Chondrocyte (in vitro differentiated cells): Measurements from ENCODE around the gene SLC4A5. TPM values are rescaled to one million over a fixed set of nuclear protein-coding genes. Genes with fewer than 3 reads are reported as not detected.

Experiments used
- DNase-seq: peaks from one replicate; pipeline ENCODE4 v3.0.0; 2021; ENCODE audit warnings: mixed read lengths, low spot score
- H3K27ac Mint-ChIP-seq: one replicate; pipeline ENCODE4 v1.8.0; 2021; ENCODE audit warnings: mild to moderate bottlenecking, moderate library complexity, mixed read lengths; ENCODE audit not compliant: unreplicated experiment
- H3K27me3 Mint-ChIP-seq: 2 replicates; pipeline ENCODE4 v1.8.0; 2021; ENCODE audit warnings: low read depth, mixed read lengths
- H3K36me3 Mint-ChIP-seq: 2 replicates; pipeline ENCODE4 v1.8.0; 2021; ENCODE audit warnings: low read depth, mixed read lengths
- H3K4me1 Mint-ChIP-seq: 2 replicates; pipeline ENCODE4 v1.8.0; 2021; ENCODE audit warnings: low read depth, mild to moderate bottlenecking, mixed read lengths
- H3K4me3 Mint-ChIP-seq: one replicate; pipeline ENCODE4 v1.8.0; 2021; ENCODE audit warnings: mild to moderate bottlenecking, moderate library complexity, mixed read lengths; ENCODE audit not compliant: unreplicated experiment
- H3K9me3 Mint-ChIP-seq: 2 replicates; pipeline ENCODE4 v1.8.0; 2021; ENCODE audit warnings: low read depth, mixed read lengths
- CTCF ChIP-seq: fragments of 200-600 bp; sonication (generic); IDR thresholded peaks from 2 replicates; pipeline ENCODE4 v1.5.0; 2021; ENCODE audit warnings: antibody characterized with exemption, mild to moderate bottlenecking, moderate library complexity
- total RNA-seq: library from RNA; stranded (reverse); gene quantifications from 3 replicates; pipeline ENCODE4 v1.2.1, GENCODE V29; 2021

Gene SLC4A5
- total RNA-seq, 1 donor from 2014 or later = 0.65 TPM

GRCh38 chr2:74328074-74328473 is 15.1 kb downstream of the SLC4A5 start:
- TF ChIP-seq CTCF = no peak
- DNase-seq = no peak
- Mint-ChIP-seq H3K27me3 (no peaks in the 10 kb centered on the region), H3K36me3 (no peaks in the 10 kb centered on the region), H3K27ac (no peak overlapping the region), H3K9me3 (no peaks in the 10 kb centered on the region), H3K4me3 (no peak overlapping the region), H3K4me1 (no peaks in the 10 kb centered on the region)

GRCh38 chr2:74327627-74328026 is 15.6 kb downstream of the SLC4A5 start:
- H3K27ac Mint-ChIP-seq = no peak overlapping the region
- no peaks in the 10 kb centered on the region for H3K27me3 Mint-ChIP-seq
- DNase-seq = no peak
- H3K36me3 Mint-ChIP-seq = no peaks in the 10 kb centered on the region
- no peaks in the 10 kb centered on the region for H3K9me3 Mint-ChIP-seq
- no peak for TF ChIP-seq CTCF
- H3K4me3 Mint-ChIP-seq = no peak overlapping the region
- H3K4me1 Mint-ChIP-seq = no peaks in the 10 kb centered on the region

- no peak for DNase-seq
- no peak overlapping the region for H3K4me3 Mint-ChIP-seq
- H3K9me3 Mint-ChIP-seq = no peaks in the 10 kb centered on the region
- no peak overlapping the region for H3K27ac Mint-ChIP-seq
- no peak for TF ChIP-seq CTCF
- H3K27me3 Mint-ChIP-seq = no peaks in the 10 kb centered on the region
- no peaks in the 10 kb centered on the region for H3K36me3 Mint-ChIP-seq
- H3K4me1 Mint-ChIP-seq = no peaks in the 10 kb centered on the region
Measured at GRCh38 chr2:74327199-74327598, 16.0 kb downstream of the SLC4A5 start.

GRCh38 chr2:74325815-74326214 is 17.4 kb downstream of the SLC4A5 start:
- no peaks in the 10 kb centered on the region for H3K9me3 Mint-ChIP-seq
- TF ChIP-seq CTCF = no peak
- no peaks in the 10 kb centered on the region for H3K27me3 Mint-ChIP-seq
- no peak overlapping the region for H3K27ac Mint-ChIP-seq
- H3K4me1 Mint-ChIP-seq = no peaks in the 10 kb centered on the region
- H3K4me3 Mint-ChIP-seq = no peak overlapping the region
- no peaks in the 10 kb centered on the region for H3K36me3 Mint-ChIP-seq
- DNase-seq = no peak

GRCh38 chr2:74321737-74322136 is 21.5 kb downstream of the SLC4A5 start:
- Mint-ChIP-seq H3K9me3 (no peaks in the 10 kb centered on the region), H3K27ac (no peak overlapping the region), H3K4me1 (no peaks in the 10 kb centered on the region), H3K36me3 (peaks cover 2% of the 10 kb centered on the region), H3K4me3 (no peak overlapping the region), H3K27me3 (no peaks in the 10 kb centered on the region)
- DNase-seq = no peak
- no peak for TF ChIP-seq CTCF
